ENCODE results near the gene NHERF1. TPM values are rescaled to one million over a fixed set of nuclear protein-coding genes. Genes with fewer than 3 reads are reported as not detected.

Gene NHERF1
- total RNA-seq, 2 donors from 2014 or later = 186 to 244 TPM

DNA sequence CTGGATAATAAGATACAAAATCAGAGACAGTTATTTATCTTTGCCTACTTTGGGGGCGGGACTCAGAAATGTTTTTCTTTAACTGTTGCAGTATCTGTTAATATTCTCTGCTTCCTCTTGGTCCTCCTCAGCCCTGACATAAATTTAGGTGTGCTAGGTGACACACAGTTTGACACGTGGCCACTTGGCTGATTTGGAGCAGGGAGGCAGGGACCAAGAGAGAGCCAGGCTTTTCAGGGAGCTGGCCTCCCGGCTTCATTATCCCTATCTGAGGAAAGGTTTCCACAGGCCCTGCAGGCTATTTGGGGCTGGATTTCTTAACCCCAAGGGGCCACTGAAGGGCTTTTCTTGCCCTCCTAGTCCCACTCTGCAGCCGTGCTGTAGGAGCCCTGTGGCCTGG lies 47.8 kb downstream of the NHERF1 start:
- no peak overlapping the region for H3K4me3 ChIP-seq
- no peak overlapping the region for H3K9ac ChIP-seq (ENCODE audit: low read depth in 2 of 2, low read length in 2 of 2)
- intact Hi-C loops (cut with DNase I) = no loop called here
- H3K9me3 ChIP-seq = no peaks in the 10 kb centered on the region
- H3K36me3 ChIP-seq = peaks cover 5% of the 10 kb centered on the region
- no peaks in the 10 kb centered on the region for H3K4me1 ChIP-seq
- H3K27ac ChIP-seq = no peak overlapping the region
- TF ChIP-seq, protein P1, sequence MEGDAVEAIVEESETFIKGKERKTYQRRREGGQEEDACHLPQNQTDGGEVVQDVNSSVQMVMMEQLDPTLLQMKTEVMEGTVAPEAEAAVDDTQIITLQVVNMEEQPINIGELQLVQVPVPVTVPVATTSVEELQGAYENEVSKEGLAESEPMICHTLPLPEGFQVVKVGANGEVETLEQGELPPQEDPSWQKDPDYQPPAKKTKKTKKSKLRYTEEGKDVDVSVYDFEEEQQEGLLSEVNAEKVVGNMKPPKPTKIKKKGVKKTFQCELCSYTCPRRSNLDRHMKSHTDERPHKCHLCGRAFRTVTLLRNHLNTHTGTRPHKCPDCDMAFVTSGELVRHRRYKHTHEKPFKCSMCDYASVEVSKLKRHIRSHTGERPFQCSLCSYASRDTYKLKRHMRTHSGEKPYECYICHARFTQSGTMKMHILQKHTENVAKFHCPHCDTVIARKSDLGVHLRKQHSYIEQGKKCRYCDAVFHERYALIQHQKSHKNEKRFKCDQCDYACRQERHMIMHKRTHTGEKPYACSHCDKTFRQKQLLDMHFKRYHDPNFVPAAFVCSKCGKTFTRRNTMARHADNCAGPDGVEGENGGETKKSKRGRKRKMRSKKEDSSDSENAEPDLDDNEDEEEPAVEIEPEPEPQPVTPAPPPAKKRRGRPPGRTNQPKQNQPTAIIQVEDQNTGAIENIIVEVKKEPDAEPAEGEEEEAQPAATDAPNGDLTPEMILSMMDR (IDR thresholded peaks at IDR 0.05) = no peak
- DNase-seq = no peak
- H3K27me3 ChIP-seq = no peaks in the 10 kb centered on the region

DNA sequence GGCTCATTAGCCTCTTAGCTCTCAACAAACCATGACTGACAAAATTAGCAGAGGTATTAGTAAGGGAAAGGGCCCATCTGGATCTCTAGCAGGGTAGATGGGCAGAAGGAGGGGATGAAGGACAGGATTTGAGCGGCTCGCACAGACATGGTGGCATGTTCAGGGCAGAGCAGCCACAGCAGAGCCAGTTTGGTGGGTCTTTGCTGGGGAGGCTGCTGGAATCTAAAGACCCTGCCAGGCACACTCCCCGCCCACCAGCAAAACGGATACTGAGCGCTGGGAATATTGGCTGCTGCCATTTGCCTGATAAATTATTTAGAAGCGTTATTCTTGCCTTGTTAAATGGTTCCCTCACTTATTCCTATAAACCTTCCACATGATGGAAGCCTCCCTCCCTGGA lies 48.4 kb downstream of the NHERF1 start:
- H3K36me3 ChIP-seq = peaks cover 5% of the 10 kb centered on the region
- H3K9me3 ChIP-seq = no peaks in the 10 kb centered on the region
- H3K27me3 ChIP-seq = no peaks in the 10 kb centered on the region
- H3K4me1 ChIP-seq = no peaks in the 10 kb centered on the region
- no peak for DNase-seq
- no peak overlapping the region for H3K4me3 ChIP-seq
- TF ChIP-seq, protein P1 (IDR thresholded peaks at IDR 0.05) = no peak
- H3K9ac ChIP-seq (ENCODE audit: low read depth in 2 of 2, low read length in 2 of 2) = no peak overlapping the region
- no peak overlapping the region for H3K27ac ChIP-seq
- intact Hi-C loops (cut with DNase I) = no loop called here

DNA sequence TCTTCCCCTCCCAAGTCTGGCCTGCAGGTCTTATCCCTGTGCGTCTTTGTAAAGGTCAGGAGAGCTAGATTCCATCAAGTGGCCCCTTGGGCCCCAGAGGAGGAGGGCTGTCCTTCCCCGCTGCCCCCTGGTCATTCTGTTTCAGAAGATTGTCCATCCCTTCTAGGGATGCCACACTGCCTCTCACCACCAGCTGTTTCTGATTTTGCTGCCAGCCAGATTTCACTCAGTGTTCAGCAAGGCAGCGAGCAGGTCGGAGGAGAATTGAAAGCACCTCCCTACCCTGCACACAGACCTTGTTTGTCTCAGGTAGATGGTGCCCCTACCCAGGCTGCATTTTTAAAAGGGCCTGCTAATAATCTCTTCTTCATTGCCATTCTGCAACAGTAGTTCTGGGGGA lies 49.4 kb downstream of the NHERF1 start:
- peaks cover 5% of the 10 kb centered on the region for H3K36me3 ChIP-seq
- H3K4me3 ChIP-seq = no peak overlapping the region
- no peaks in the 10 kb centered on the region for H3K27me3 ChIP-seq
- H3K9me3 ChIP-seq = no peaks in the 10 kb centered on the region
- H3K9ac ChIP-seq (ENCODE audit: low read depth in 2 of 2, low read length in 2 of 2) = no peak overlapping the region
- intact Hi-C loops (cut with DNase I) = no loop called here
- TF ChIP-seq, protein P1 (IDR thresholded peaks at IDR 0.05) = no peak
- no peak overlapping the region for H3K27ac ChIP-seq
- DNase-seq = no peak
- no peaks in the 10 kb centered on the region for H3K4me1 ChIP-seq

DNA sequence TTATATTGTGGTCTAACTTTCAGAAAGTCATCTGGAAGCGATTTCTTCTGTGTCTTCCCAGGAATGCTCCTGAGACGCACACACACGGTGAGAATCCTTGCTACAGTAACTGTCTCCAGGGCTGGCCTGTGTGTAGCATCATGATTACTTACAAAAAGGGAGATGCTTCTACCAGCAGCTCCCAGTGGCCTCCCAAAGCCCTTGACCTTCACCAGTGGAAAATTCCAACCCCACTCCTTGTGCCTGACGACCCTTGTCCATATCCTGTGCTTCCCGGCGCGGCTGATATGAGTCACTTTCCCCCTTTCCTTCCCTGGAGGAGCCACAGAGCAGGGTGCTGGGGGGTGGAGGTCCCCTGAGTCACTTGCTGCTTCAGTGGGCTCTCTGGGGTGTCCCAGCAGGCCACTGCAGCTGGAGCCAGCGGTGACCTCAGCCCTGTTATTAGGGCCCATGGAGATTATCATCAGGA lies 49.8 kb downstream of the NHERF1 start:
- intact Hi-C loops (cut with DNase I) = no loop called here
- Histone ChIP-seq H3K4me1 (no peaks in the 10 kb centered on the region), H3K4me3 (no peak overlapping the region)

DNA sequence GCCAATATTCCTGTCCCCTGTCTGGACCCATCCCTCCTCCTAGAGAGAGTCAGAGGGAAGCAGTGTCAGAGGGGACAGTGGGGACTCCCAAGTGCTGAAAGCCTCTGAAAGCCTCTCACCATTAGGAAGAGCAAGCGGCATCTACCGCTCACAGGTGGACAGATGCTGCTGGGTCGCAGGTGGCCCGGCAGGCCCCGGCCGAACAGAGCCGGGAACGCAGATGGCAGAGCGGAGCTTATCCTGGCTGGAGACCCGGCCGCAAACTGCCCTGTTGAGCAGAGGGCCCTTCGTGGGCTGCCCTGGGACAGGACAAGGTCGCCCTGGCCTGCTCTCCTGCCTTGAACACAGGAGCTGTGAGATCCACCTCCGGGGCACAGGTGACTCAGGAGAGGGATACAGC lies 50.7 kb downstream of the NHERF1 start:
- Histone ChIP-seq H3K4me1 (no peaks in the 10 kb centered on the region), H3K9ac (ENCODE audit: low read depth in 2 of 2, low read length in 2 of 2) (no peak overlapping the region), H3K36me3 (peaks cover 5% of the 10 kb centered on the region), H3K27ac (no peak overlapping the region), H3K4me3 (no peak overlapping the region), H3K27me3 (no peaks in the 10 kb centered on the region), H3K9me3 (no peaks in the 10 kb centered on the region)
- TF ChIP-seq, protein P1 (IDR thresholded peaks at IDR 0.05) = no peak
- intact Hi-C loops (cut with DNase I) = no loop called here
- DNase-seq = no peak

More for the DNA sequence above, 49.8 kb downstream of the NHERF1 start:
- Histone ChIP-seq H3K36me3 (peaks cover 5% of the 10 kb centered on the region), H3K27me3 (no peaks in the 10 kb centered on the region), H3K9ac (ENCODE audit: low read depth in 2 of 2, low read length in 2 of 2) (no peak overlapping the region), H3K9me3 (no peaks in the 10 kb centered on the region), H3K27ac (no peak overlapping the region)
- no peak for DNase-seq
- TF ChIP-seq, protein P1 (IDR thresholded peaks at IDR 0.05) = no peak
